Nephron progenitor cell (in vitro differentiated cells): ENCODE measurements around the gene PORCN.

ENCODE experiments used
- DNase-seq: peaks from one replicate; pipeline ENCODE4 v3.0.0; 2021
- H3K27ac Mint-ChIP-seq: 2 replicates; pipeline ENCODE4 v1.8.0; 2021; ENCODE audit warnings: mild to moderate bottlenecking, moderate library complexity, mixed read lengths
- H3K27me3 Mint-ChIP-seq: 2 replicates; pipeline ENCODE4 v1.8.0; 2021; ENCODE audit warnings: mild to moderate bottlenecking, low read depth, mixed read lengths; ENCODE audit not compliant: poor library complexity
- H3K36me3 Mint-ChIP-seq: 2 replicates; pipeline ENCODE4 v1.8.0; 2021; ENCODE audit warnings: low read depth, mixed read lengths
- H3K4me1 Mint-ChIP-seq: 2 replicates; pipeline ENCODE4 v1.8.0; 2021; ENCODE audit warnings: mixed read lengths
- H3K4me3 Mint-ChIP-seq: 2 replicates; pipeline ENCODE4 v1.8.0; 2021; ENCODE audit warnings: mild to moderate bottlenecking, moderate library complexity, mixed read lengths
- H3K9me3 Mint-ChIP-seq: 2 replicates; pipeline ENCODE4 v1.8.0; 2021; ENCODE audit warnings: mild to moderate bottlenecking, moderate library complexity, mixed read lengths
- TF ChIP-seq, protein P1 (sequence below): fragments of 200-600 bp; sonication (generic); IDR thresholded peaks from 2 replicates; pipeline ENCODE4 v1.5.0; 2021; ENCODE audit warnings: antibody characterized with exemption

Gene PORCN

DNA sequence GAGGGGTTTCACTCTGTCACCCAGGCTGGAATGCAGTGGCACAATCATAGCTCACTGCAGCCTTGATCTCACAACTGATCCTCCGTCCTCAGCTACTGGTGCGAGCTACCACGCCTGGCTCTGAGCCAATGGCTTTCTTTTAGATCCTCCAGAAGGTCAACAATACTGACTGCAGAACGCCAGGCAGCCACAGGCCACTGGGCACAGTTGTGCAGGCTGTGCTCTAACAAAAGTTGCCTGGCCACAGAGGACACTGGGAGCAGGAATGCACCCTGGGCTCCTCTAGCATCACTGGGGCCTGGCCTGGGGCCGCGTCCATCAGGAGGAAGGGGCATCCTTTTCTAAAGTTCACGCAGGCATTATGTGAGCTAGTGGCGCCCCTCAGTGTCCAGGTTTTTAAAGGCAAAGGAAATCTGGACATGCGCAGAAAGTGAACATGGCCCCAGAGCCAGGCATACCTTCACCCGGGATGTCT lies 14.9 kb upstream of the PORCN start:
- Mint-ChIP-seq H3K27ac (no peak overlapping the region), H3K9me3 (peaks cover 69% of the 10 kb centered on the region), H3K36me3 (no peaks in the 10 kb centered on the region), H3K4me3 (no peak overlapping the region), H3K27me3 (peaks cover 13% of the 10 kb centered on the region), H3K4me1 (peaks cover 9% of the 10 kb centered on the region)
- peak; percentile 41 for DNase-seq
- TF ChIP-seq, protein P1, sequence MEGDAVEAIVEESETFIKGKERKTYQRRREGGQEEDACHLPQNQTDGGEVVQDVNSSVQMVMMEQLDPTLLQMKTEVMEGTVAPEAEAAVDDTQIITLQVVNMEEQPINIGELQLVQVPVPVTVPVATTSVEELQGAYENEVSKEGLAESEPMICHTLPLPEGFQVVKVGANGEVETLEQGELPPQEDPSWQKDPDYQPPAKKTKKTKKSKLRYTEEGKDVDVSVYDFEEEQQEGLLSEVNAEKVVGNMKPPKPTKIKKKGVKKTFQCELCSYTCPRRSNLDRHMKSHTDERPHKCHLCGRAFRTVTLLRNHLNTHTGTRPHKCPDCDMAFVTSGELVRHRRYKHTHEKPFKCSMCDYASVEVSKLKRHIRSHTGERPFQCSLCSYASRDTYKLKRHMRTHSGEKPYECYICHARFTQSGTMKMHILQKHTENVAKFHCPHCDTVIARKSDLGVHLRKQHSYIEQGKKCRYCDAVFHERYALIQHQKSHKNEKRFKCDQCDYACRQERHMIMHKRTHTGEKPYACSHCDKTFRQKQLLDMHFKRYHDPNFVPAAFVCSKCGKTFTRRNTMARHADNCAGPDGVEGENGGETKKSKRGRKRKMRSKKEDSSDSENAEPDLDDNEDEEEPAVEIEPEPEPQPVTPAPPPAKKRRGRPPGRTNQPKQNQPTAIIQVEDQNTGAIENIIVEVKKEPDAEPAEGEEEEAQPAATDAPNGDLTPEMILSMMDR, result peak; percentile 41

- peaks cover 13% of the 10 kb centered on the region for H3K27me3 Mint-ChIP-seq
- TF ChIP-seq, protein P1, result no peak
- no peak overlapping the region for H3K27ac Mint-ChIP-seq
- no peak for DNase-seq
- no peak overlapping the region for H3K4me3 Mint-ChIP-seq
- peaks cover 70% of the 10 kb centered on the region for H3K9me3 Mint-ChIP-seq
- peaks cover 9% of the 10 kb centered on the region for H3K4me1 Mint-ChIP-seq
- no peaks in the 10 kb centered on the region for H3K36me3 Mint-ChIP-seq
These were observed 12.1 kb upstream of the PORCN start for GRCh38 chrX:48496660-48497059.

DNA sequence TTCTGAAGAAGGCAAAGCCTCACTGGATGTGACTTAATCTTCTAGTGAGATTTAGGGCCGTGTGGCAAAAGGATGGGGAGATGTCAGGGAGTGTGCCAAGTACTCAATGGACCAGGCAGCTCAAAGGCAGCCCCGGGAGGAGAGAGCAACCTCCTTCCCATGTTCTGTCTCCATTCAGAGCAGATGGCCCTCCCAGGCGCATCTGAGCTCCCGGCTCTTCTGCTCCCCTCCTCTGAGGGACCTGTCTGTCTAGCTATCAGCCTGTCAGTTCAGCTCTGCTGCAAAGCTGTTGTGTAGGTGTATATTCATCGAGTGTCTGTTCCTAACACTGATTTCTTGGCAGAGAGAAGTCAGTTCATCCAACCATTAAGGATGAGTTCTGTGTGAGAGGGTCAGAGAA lies 10.9 kb upstream of the PORCN start:
- Mint-ChIP-seq H3K4me3 (no peak overlapping the region), H3K27ac (no peak overlapping the region), H3K36me3 (no peaks in the 10 kb centered on the region), H3K9me3 (peaks cover 68% of the 10 kb centered on the region), H3K27me3 (peaks cover 7% of the 10 kb centered on the region), H3K4me1 (peaks cover 9% of the 10 kb centered on the region)
- DNase-seq, result no peak
- TF ChIP-seq, protein P1, result no peak

GRCh38 chrX:48498374-48498809 lies 10.4 kb upstream of the PORCN start:
- no peak for DNase-seq
- H3K4me1 Mint-ChIP-seq, result peaks cover 9% of the 10 kb centered on the region
- no peak overlapping the region for H3K27ac Mint-ChIP-seq

GRCh38 chrX:48504261-48504660 lies 4.5 kb upstream of the PORCN start:
- TF ChIP-seq, protein P1, result no peak
- Mint-ChIP-seq H3K9me3 (peaks cover 52% of the 10 kb centered on the region), H3K27me3 (peaks cover 6% of the 10 kb centered on the region), H3K36me3 (no peaks in the 10 kb centered on the region), H3K4me3 (no peak overlapping the region), H3K4me1 (peaks cover under 1% of the 10 kb centered on the region), H3K27ac (no peak overlapping the region)
- DNase-seq, result no peak

More at GRCh38 chrX:48498374-48498809, 10.4 kb upstream of the PORCN start:
- Mint-ChIP-seq H3K9me3 (peaks cover 74% of the 10 kb centered on the region), H3K27me3 (peaks cover 7% of the 10 kb centered on the region), H3K36me3 (no peaks in the 10 kb centered on the region), H3K4me3 (no peak overlapping the region)
- TF ChIP-seq, protein P1, result no peak

DNA sequence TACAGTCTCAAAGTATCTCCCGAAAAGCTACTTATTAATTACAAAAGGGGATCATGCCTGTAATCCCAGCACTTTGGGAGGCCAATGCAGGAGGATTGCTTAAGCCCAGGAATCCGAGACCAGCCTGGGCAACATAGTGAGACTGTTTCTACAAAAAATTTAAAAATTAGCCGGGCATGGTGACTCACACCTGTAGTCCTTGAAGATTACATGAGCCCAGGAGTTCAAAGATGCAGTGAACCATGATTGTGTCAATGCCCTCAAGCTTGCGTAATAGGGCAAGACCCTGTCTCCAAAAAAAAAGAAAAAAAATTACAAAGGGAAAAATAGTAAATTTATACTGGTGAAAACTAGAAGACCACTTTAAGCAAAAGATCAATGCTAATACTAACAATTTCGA lies 3.3 kb upstream of the PORCN start:
- Mint-ChIP-seq H3K27ac (no peak overlapping the region), H3K27me3 (peaks cover 11% of the 10 kb centered on the region), H3K4me1 (peaks cover 8% of the 10 kb centered on the region), H3K36me3 (no peaks in the 10 kb centered on the region), H3K9me3 (peaks cover 56% of the 10 kb centered on the region), H3K4me3 (no peak overlapping the region)
- TF ChIP-seq, protein P1, result no peak
- DNase-seq, result no peak
